Articular chondrocyte of knee joint (primary cell): ENCODE measurements around the gene CD2AP. TPM values are rescaled to one million over a fixed set of nuclear protein-coding genes. Genes with fewer than 3 reads are reported as not detected.

ENCODE experiments used
- small RNA-seq: library from RNA; depleted of rRNA; stranded (forward); fragments of <200 nt; gene quantifications from one replicate; pipeline ENCODE3, GENCODE V24; 2012
- total RNA-seq: library from RNA; depleted of rRNA; stranded (reverse); fragments of >200 nt; gene quantifications from 2 replicates; pipeline ENCODE4 v1.2.3, GENCODE V29; 2012

The CD2AP gene
- total RNA-seq: 28.0 and 32.0 TPM in 2 replicates

GRCh38 chr6:47477497-47478232, at the start of gene CD2AP:
CD2AP (plus strand) TSS chr6:47477789; CDS start chr6:47478245, 456 bp downstream.

Small RNA genes lying within 50 kb of the gene (small RNA-seq; reads per million reads assigned to genes)
- not detected for gene RF00019

Other genes starting within 250 kb of the CD2AP start
- 0.26 and 0.65 TPM in 2 replicates for gene TNFRSF21, start 167.9 kb upstream of the CD2AP start, total RNA-seq
- under 0.01 TPM in 1 of 2 replicates, not detected in the other for gene ADGRF4, start 220.8 kb downstream of the CD2AP start, total RNA-seq